GM21381 (cell line): ENCODE results near the gene LRRC70.
A peak's percentile ranks its signal among the peaks of the same experiment; 100 is the strongest.
"Not testable (repeated sequence)": the region's sequence is repeated elsewhere in the genome, so short reads cannot be mapped to it uniquely, and the experiment has no call there.

Experiments
- ATAC-seq: cut with Tn5 transposase; IDR thresholded peaks from one replicate; pipeline ENCODE4 v1.9.1; 2021; ENCODE audit warnings: mild to moderate bottlenecking, moderate library complexity; ENCODE audit not compliant: unreplicated experiment

The LRRC70 gene

GRCh38 chr5:62578540-62578939, at the start of gene LRRC70:
Gene LRRC70 (plus strand): TSS chr5:62578819. CDS start chr5:62579439, 620 bp downstream.
- ATAC-seq: peak; percentile 85

GRCh38 chr5:62533597-62533996, 45.0 kb upstream of the LRRC70 start:
- ATAC-seq: no peak

DNA sequence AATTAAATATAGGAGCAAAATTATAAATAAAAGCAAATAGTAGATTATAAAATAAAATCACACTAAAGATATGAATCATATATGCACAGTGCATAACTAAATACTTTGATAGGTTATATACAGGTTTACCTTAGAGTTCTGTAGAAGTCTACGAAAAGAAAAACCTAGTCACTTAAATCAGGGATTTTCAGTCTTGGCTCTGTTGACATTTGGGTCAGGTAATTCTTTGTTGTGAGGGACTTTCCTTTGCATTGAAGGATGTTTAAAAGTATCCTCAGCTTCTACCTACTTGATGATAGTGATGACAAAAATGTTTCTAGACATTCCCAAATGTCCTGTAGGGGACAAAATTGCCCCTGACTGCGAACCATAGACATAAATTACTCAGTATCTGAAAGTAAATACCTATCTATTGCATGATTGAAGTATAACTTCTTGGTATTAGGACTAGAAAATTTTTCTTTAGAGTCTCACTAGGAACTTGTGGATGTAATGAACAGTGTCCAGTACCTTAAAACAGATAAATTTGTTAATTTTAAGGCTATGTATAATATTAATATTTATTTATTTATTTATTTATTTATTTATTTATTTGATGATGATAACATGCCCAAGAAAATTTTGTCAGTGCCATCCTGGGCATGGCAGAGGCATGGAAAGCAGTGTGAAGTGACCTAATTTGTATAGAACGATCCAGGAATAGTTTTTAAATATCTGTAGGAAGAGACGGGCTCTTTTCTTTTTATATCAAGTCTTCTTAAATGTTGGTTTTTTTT, 44.0 kb upstream of the LRRC70 start:
- no peak for ATAC-seq

GRCh38 chr5:62536232-62536631, 42.4 kb upstream of the LRRC70 start:
- ATAC-seq: no peak

DNA sequence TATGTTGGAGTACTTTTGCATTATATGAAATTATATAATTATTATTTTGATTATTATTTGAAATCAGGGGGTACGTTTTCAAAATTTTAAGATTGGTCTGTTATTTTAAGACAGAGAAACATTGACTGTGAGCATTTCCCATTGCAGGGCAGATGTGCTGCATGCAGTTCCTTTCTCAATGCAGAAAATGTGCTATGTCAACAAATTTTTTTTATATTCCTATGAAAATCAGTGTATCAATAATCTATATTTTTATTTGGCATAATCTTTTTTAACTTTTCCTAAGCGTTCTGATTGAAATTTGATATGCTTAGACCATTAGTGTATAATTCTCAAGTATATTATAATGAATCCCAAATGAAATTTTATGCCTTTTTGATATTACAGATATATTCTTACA, 41.8 kb upstream of the LRRC70 start:
- ATAC-seq: no peak

DNA sequence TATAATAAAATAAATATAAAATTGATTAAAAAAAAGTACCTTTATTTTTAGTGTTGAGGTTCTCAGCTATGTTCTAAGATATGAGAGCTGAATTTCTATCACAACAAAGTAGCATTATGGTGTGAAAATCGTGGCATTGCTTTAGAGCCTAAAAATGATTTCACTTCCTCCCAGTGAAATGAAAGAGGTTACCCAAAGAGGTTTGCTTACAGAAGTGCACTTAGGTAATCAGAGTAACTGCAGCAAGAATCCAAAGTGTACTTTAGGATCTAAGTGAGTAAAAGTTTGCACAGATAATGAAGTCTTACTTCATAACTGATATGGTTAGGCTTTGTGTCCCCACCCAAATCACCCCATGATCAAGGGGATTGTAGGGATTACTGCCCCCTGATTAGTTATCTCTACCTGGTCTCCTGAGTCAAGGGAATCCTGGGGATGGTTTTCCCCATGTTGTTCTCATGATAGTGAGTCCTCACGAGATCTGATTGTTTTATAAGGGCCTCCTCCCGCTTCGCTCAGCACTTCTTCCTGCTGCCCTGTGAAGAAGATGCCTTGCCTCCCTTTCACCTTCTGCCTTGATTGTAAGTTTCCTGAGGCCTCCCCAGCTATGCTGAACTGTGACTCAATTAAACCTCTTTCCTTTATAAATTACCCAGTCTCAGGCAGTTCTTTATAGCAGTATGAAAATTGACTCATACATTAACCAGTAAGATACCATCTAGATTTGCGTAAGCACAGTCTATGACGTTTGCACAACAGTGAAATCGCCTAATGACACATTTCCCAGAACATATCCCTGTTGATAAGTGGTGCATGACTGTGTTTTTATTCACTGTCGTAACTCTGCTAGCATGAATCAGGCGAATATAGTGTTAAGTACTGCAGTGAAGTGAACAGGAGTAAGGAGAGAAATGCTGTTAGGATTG, 40.3 kb upstream of the LRRC70 start:
- ATAC-seq: peak; percentile 69

DNA sequence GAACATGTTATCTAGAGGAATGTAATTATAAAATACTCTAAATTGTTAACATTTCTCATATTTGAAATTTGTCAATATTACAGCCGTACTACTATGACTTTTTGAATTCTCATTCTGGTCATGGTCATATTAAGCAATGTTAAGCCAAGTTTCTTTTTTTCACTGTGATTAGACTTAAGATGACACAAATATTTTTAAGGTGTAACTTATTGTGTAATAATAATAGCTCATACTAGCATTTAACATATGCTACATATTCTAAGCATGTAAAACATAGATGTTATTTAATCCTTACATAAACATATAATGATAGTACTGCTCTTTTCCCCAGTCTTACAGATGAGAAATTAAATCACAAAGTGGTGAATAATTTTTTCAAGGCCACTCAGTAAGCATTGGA, 35.9 kb upstream of the LRRC70 start:
- ATAC-seq: no peak

- ATAC-seq: no peak
These were observed 30.5 kb upstream of the LRRC70 start for GRCh38 chr5:62547945-62548630.

DNA sequence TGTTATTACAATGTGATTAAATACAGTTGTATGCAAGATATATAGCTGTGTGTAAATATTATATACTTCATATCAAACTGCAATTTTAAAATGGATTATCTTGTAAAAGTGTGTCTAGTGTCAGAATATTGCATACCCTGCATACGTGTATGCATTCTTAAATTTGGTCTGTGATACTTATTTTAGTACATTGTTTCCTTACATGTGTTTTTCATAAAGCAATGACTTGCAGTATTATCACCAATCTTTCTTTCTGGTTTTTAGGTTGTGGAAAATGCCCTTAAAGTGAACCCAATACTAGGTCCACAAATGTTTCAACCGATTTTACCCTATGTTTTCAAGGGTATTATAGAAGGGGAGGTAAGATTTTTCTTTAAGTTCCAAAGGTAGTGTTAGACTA, 28.5 kb upstream of the LRRC70 start:
- no peak for ATAC-seq

- no peak for ATAC-seq
These were observed 22.7 kb upstream of the LRRC70 start for GRCh38 chr5:62555930-62556329.

GRCh38 chr5:62558941-62559340, 19.7 kb upstream of the LRRC70 start:
- ATAC-seq: no peak

DNA sequence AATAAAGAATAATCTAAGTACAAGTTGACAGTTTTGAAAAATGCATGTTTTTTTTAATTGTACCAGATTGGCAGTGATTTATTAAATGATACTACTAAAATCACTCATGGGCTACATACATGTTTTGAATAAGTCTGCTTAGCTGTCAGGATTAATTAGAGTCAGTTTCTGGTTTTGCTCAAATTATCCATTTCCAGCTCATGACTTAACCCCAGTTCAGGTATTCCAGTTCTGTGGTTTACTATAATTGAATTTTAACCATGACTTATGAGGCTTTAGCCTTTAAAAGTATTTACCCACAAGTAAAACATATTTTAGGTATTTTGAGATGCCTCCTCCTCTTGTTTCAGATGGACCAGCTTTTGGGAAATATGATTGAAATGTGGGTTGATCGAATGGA, 17.8 kb upstream of the LRRC70 start:
- no peak for ATAC-seq

- ATAC-seq: no peak
These were observed 16.7 kb upstream of the LRRC70 start for GRCh38 chr5:62561896-62562295.

DNA sequence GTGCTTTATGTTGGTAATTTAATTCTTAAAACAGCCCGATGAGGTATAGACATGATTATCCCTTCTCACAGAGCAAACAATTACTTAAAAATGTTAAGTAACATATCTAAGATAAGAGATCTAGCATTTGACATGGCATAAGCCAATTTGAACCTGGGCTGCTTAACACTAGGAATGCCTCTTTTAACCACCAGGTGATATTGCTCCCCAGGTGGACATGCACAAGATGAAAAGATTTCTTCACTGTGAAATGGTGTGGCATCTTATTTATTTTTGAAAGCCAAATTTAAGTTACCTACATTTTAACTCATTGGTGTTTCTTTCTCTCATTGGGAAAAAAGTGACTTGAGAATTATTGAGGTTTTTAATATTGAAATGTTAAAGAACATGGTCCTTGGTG, 15.8 kb upstream of the LRRC70 start:
- ATAC-seq: no peak

DNA sequence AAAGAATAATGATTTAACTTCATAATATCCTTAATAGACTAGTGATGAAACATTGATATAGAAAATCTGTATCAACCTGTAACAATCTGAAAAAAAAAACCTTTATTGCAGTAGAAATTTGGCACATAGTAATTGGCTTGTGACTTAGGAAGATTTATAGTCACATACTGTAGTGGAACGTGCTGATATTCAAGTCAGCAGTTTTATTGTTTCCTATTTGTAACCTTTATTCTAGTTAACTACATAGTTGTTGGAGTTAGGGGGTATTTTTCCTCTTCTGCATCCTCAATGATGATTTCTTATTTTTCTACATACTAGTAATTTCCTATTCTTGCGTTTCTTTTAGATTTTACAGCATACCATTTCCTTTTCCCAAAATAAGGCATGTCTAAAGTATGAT, 14.5 kb upstream of the LRRC70 start:
- no peak for ATAC-seq

DNA sequence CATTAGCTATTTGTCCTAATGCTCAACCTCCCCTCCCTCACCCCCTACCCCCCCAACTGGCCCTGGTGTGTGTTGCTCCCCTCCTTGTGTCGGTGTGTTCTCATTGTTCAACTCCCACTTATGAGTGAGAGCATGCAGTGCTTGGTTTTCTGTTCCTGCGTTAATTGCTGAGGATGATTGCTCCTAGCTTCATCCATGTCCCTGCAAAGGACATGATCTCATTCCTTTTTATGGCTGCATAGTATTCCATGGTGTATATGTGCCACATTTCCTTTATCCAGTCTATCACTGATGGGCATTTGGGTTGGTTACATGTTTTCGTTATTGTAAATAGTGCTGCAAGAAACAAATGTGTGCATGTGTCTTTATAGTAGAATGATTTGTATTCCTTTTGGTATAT, 12.9 kb upstream of the LRRC70 start:
- ATAC-seq: not testable (repeated sequence)

GRCh38 chr5:62568143-62568542, 10.5 kb upstream of the LRRC70 start:
- ATAC-seq: no peak

DNA sequence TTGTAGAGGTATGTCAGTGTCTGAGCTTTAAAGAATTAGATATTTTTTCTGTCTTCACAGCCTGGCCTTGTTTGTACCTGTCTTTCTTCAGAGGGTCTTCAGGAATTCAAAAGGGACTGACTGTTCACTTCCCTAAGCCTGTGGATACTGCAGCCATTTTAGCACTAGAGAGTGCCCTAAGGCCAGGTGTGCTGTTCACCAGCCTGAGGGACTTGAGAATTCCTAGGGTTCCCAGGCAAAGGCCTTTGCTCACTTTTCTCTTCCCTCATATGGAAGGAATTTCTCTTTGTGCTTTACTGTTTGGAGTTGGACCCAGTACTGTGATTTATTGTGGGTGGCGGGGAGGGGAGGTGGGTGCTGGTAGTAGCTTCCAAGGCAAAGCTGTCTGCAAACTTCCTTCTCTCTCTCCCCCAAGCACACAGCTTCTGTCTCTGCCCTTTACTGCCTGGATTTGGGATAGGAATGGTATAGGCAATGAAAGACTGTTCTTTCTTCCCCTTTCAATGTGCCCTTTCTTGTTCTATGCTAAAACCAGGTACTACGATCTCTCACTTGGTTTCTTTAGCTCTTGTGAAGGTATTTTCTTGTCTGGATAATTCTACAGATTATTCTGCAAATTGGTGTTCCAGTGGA, 9.7 kb upstream of the LRRC70 start:
- no peak for ATAC-seq

GRCh38 chr5:62569470-62569869, 9.1 kb upstream of the LRRC70 start:
- no peak for ATAC-seq

DNA sequence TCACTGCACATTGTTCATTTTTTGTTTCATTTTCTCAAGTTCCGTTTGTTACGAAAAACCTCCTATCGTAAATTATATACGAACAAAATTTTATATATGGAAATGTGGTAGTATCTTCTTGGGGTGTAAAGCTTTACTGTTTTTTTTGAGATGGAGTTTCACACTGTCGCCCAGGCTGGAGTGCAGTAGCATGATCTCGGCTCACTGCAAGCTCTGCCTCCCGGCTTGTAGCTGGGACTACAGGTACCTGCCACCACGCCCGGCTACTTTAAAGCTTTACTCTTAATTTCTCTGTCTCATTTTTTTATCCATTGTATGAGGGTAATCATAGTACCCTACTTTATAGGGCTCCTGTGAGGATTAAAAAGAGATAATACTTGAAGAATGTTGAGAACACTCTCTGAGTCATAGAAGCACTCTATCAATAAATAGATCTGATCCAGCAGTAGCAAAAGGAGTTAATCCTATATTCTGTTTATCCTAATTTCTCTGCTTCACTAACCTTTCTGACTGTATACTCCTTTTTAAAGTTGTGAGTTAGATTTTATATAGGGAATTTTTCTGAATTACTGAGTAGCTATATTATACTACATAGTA, 5.6 kb upstream of the LRRC70 start:
- no peak for ATAC-seq

GRCh38 chr5:62574599-62574998, 4.0 kb upstream of the LRRC70 start:
- ATAC-seq: no peak
